H9 (cell line): ENCODE results near the gene AANAT. TPM values are rescaled to one million over a fixed set of nuclear protein-coding genes. Genes with fewer than 3 reads are reported as not detected.

ENCODE experiments used
- DNase-seq: peaks from one replicate; pipeline ENCODE4 v3.0.0-alpha.2; 2017
- H2AFZ ChIP-seq: one replicate; pipeline ENCODE4 v1.6.1; 2013; ENCODE audit warnings: mild to moderate bottlenecking, low read length, control low read depth, moderate library complexity
- H2AK5ac ChIP-seq: 2 replicates; pipeline ENCODE4 v1.6.1; 2013; ENCODE audit warnings: low read length, control low read depth, mixed read lengths; ENCODE audit not compliant: insufficient read length
- H2BK120ac ChIP-seq: one replicate; pipeline ENCODE4 v1.6.1; 2013; ENCODE audit warnings: low read depth, mild to moderate bottlenecking, low read length, control low read depth, inconsistent platforms; ENCODE audit not compliant: poor library complexity, severe bottlenecking
- H2BK12ac ChIP-seq: 2 replicates; pipeline ENCODE4 v1.6.1; 2013; ENCODE audit warnings: low read length, control low read depth, mixed read lengths, low read depth; ENCODE audit not compliant: insufficient read length
- H2BK15ac ChIP-seq: 2 replicates; pipeline ENCODE4 v1.6.1; 2013; ENCODE audit warnings: low read depth, low read length, control low read depth
- H2BK20ac ChIP-seq: one replicate; pipeline ENCODE4 v1.6.1; 2013; ENCODE audit warnings: low read depth, mild to moderate bottlenecking, low read length, control low read depth, inconsistent platforms; ENCODE audit not compliant: poor library complexity, severe bottlenecking
- H2BK5ac ChIP-seq: 2 replicates; pipeline ENCODE4 v1.6.1; 2013; ENCODE audit warnings: low read length, control low read depth, mixed read lengths; ENCODE audit not compliant: insufficient read length
- H3K14ac ChIP-seq: 2 replicates; pipeline ENCODE4 v1.6.1; 2013; ENCODE audit warnings: low read length, control low read depth; ENCODE audit not compliant: insufficient read depth
- H3K18ac ChIP-seq: 2 replicates; pipeline ENCODE4 v1.6.1; 2013; ENCODE audit warnings: low read depth, mild to moderate bottlenecking, mixed read lengths, low read length, control low read depth; ENCODE audit not compliant: insufficient read length
- H3K23ac ChIP-seq: 2 replicates; pipeline ENCODE4 v1.6.1; 2013; ENCODE audit warnings: low read length, control low read depth, mixed read lengths, low read depth; ENCODE audit not compliant: insufficient read length
- H3K23me2 ChIP-seq: 2 replicates; pipeline ENCODE4 v1.6.1; 2013; ENCODE audit warnings: low read depth, mild to moderate bottlenecking, mixed read lengths, low read length, control low read depth; ENCODE audit not compliant: insufficient read length, poor library complexity, severe bottlenecking
- H3K27ac ChIP-seq: 2 replicates; pipeline ENCODE4 v1.5.1; 2013; ENCODE audit warnings: low read length, control low read depth, mixed read lengths, low read depth; ENCODE audit not compliant: insufficient read length
- H3K27me3 ChIP-seq: 2 replicates; pipeline ENCODE4 v1.6.1; 2013; ENCODE audit warnings: low read length, control low read depth, inconsistent platforms; ENCODE audit not compliant: insufficient read depth
- H3K4ac ChIP-seq: 2 replicates; pipeline ENCODE4 v1.6.1; 2013; ENCODE audit warnings: low read depth, mild to moderate bottlenecking, control low read depth, inconsistent platforms, low read length, moderate library complexity
- H3K4me1 ChIP-seq: 2 replicates; pipeline ENCODE4 v1.6.1; 2013; ENCODE audit warnings: low read length, control low read depth, inconsistent platforms; ENCODE audit not compliant: insufficient read depth
- H3K4me2 ChIP-seq: 2 replicates; pipeline ENCODE4 v1.6.1; 2013; ENCODE audit warnings: low read length, control low read depth, mixed read lengths; ENCODE audit not compliant: insufficient read length, insufficient read depth
- H3K56ac ChIP-seq: 2 replicates; pipeline ENCODE4 v1.6.1; 2013; ENCODE audit warnings: low read depth, mild to moderate bottlenecking, mixed read lengths, low read length, control low read depth; ENCODE audit not compliant: insufficient read length
- H3K79me1 ChIP-seq: 2 replicates; pipeline ENCODE4 v1.6.1; 2013; ENCODE audit warnings: low read depth, mild to moderate bottlenecking, moderate library complexity, low read length, control low read depth, inconsistent platforms; ENCODE audit not compliant: insufficient read depth, poor library complexity, severe bottlenecking
- H3K79me2 ChIP-seq: 2 replicates; pipeline ENCODE4 v1.6.1; 2013; ENCODE audit warnings: low read length, control low read depth, inconsistent platforms; ENCODE audit not compliant: insufficient read depth
- H3K9ac ChIP-seq: 2 replicates; pipeline ENCODE4 v1.6.1; 2013; ENCODE audit warnings: low read length, control low read depth, mixed read lengths; ENCODE audit not compliant: insufficient read length; ENCODE audit errors: extremely low read depth
- H3K9me3 ChIP-seq: one replicate; pipeline ENCODE4 v1.6.1; 2013; ENCODE audit warnings: low read depth, low read length, inconsistent platforms; ENCODE audit not compliant: control insufficient read depth
- H3T11ph ChIP-seq: one replicate; pipeline ENCODE4 v1.6.1; 2013; ENCODE audit warnings: mild to moderate bottlenecking, low read length, control low read depth, inconsistent platforms
- H4K20me1 ChIP-seq: one replicate; pipeline ENCODE4 v1.6.1; 2013; ENCODE audit not compliant: control insufficient read depth, insufficient read length, insufficient read depth
- H4K5ac ChIP-seq: 2 replicates; pipeline ENCODE4 v1.6.1; 2013; ENCODE audit warnings: low read depth, mild to moderate bottlenecking, mixed read lengths, low read length, control low read depth; ENCODE audit not compliant: insufficient read length
- H4K8ac ChIP-seq: replicated peaks from 2 replicates; pipeline ENCODE4 v1.6.1; 2013; ENCODE audit warnings: low read length, control low read depth, mixed read lengths, low read depth; ENCODE audit not compliant: insufficient read length
- H4K91ac ChIP-seq: 2 replicates; pipeline ENCODE4 v1.6.1; 2013; ENCODE audit warnings: low read depth, mild to moderate bottlenecking, moderate library complexity, mixed read lengths, low read length, control low read depth; ENCODE audit not compliant: insufficient read length
- H3K27ac Mint-ChIP-seq, 3 experiments: 2 replicates in 2 of 3; 3 replicates in 1 of 3; pipeline ENCODE4 v1.8.0; 2020 to 2021; ENCODE audit warnings: mixed read lengths in 3 of 3, mild to moderate bottlenecking in 1 of 3, moderate library complexity in 1 of 3
- H3K27me3 Mint-ChIP-seq: 2 replicates; pipeline ENCODE4 v1.8.0; 2021; ENCODE audit warnings: low read depth, mild to moderate bottlenecking, moderate library complexity, mixed read lengths
- H3K36me3 Mint-ChIP-seq, 3 experiments: 2 replicates in 2 of 3; 3 replicates in 1 of 3; pipeline ENCODE4 v1.8.0; 2020 to 2021; ENCODE audit warnings: low read depth in 3 of 3, mixed read lengths in 3 of 3; ENCODE audit not compliant: insufficient read depth in 1 of 3
- H3K4me1 Mint-ChIP-seq, 2 experiments: 2 replicates each; pipeline ENCODE4 v1.8.0; 2020; ENCODE audit warnings: mixed read lengths in 2 of 2
- H3K4me3 Mint-ChIP-seq, 2 experiments: 2 replicates in 1 of 2; 3 replicates in 1 of 2; pipeline ENCODE4 v1.8.0; 2020 to 2021; ENCODE audit warnings: mild to moderate bottlenecking in 2 of 2, mixed read lengths in 2 of 2, moderate library complexity in 1 of 2
- H3K9me3 Mint-ChIP-seq, 2 experiments: 2 replicates in 1 of 2; 3 replicates in 1 of 2; pipeline ENCODE4 v1.8.0; 2020; ENCODE audit warnings: mild to moderate bottlenecking in 2 of 2, mixed read lengths in 2 of 2, moderate library complexity in 1 of 2
- CTCF ChIP-seq: fragments of 200-600 bp; sonication (generic); conservative IDR thresholded peaks from 3 replicates; pipeline ENCODE4 v1.8.0; 2021; ENCODE audit warnings: antibody characterized with exemption, mild to moderate bottlenecking
- WGBS: extraction: QIAGEN DNeasy Blood & Tissue Kit; methylation state at CpG from one replicate; pipeline ENCODE4 v1.1.7; 2013; ENCODE audit warnings: missing lambda C conversion rate, low lambda C conversion rate, mixed read lengths; ENCODE audit not compliant: insufficient read length; ENCODE audit errors: extremely low coverage; 5-methylcytosine and 5-hydroxymethylcytosine counted together
- total RNA-seq: library from RNA; stranded (reverse); gene quantifications from 2 replicates; pipeline ENCODE4 v1.2.1, GENCODE V29; 2021

AANAT gene
- total RNA-seq, 1 experiment from 2014 or later: 0.55 TPM

GRCh38 chr17:76444518-76445311, 22.7 kb upstream of the AANAT start:
- Mint-ChIP-seq H3K36me3 (peaks cover 0 to 4% (median 1%) of the 10 kb centered on the region in 3 experiments; a peak in 3 of 7 replicates), H3K9me3 (no peaks in the 10 kb centered on the region; a peak in 1 of 5 replicates), H3K27me3 (no peaks in the 10 kb centered on the region), H3K4me3 (peak overlapping the region; percentile 40 to 65), H3K4me1 (peaks cover 80 to 88% of the 10 kb centered on the region in 2 experiments), H3K27ac (peak overlapping the region; percentile 48 to 97 (median 91))
- H3K4me1 ChIP-seq: peaks cover 60% of the 10 kb centered on the region
- H3K4me2 ChIP-seq: peak overlapping the region; percentile 71
- no peak overlapping the region for H3K23ac ChIP-seq
- no peak overlapping the region for H2AK5ac ChIP-seq
- H2AFZ ChIP-seq: no peak overlapping the region
- no peaks in the 10 kb centered on the region for H3K27me3 ChIP-seq
- no peak overlapping the region for H3K9ac ChIP-seq
- no peak overlapping the region for H2BK20ac ChIP-seq
- no peaks in the 10 kb centered on the region for H3K9me3 ChIP-seq
- H3K79me2 ChIP-seq: peaks cover 47% of the 10 kb centered on the region; the same call in 1 of the 2 replicates
- H2BK12ac ChIP-seq: no peak overlapping the region
- no peak overlapping the region for H2BK5ac ChIP-seq
- H4K5ac ChIP-seq: no peak overlapping the region
- H3K14ac ChIP-seq: no peak overlapping the region
- H3K18ac ChIP-seq: peak overlapping the region; percentile 16
- H4K8ac ChIP-seq: no peak overlapping the region
- H3K79me1 ChIP-seq: peaks cover 4% of the 10 kb centered on the region
- H3K56ac ChIP-seq: no peak overlapping the region
- no peaks in the 10 kb centered on the region for H3K23me2 ChIP-seq
- no peak overlapping the region for H3K4ac ChIP-seq
- H2BK15ac ChIP-seq: no peak overlapping the region
- H3K27ac ChIP-seq: peak overlapping the region; percentile 21
- TF ChIP-seq CTCF: no peak
- peak; percentile 61 for DNase-seq
- H4K91ac ChIP-seq: no peak overlapping the region
- no peak overlapping the region for H3T11ph ChIP-seq
- no peak overlapping the region for H2BK120ac ChIP-seq
- no peaks in the 10 kb centered on the region for H4K20me1 ChIP-seq
- no CpG with 5 or more reads among the region's 9 CpGs for WGBS
